NCI-H2196 (cell line): ENCODE results near the gene NEK6.

Experiments used
- DNase-seq: peaks from one replicate; lab custom pipeline; 2025; ENCODE audit not compliant: unreplicated experiment; lab: John Stamatoyannopoulos, UW

NEK6 gene

GRCh38 chr9:124295159-124295794, 37.5 kb downstream of the NEK6 start:
- DNase-seq = no peak

- DNase-seq = no peak
Measured at GRCh38 chr9:124296094-124296493, 38.3 kb downstream of the NEK6 start.

GRCh38 chr9:124296796-124297550, 39.2 kb downstream of the NEK6 start:
- no peak for DNase-seq

GRCh38 chr9:124297551-124297901, 39.8 kb downstream of the NEK6 start:
- no peak for DNase-seq

GRCh38 chr9:124297915-124298645, 40.3 kb downstream of the NEK6 start:
- DNase-seq = no peak

- DNase-seq = no peak
Measured at GRCh38 chr9:124298646-124299235, 41.0 kb downstream of the NEK6 start.

- no peak for DNase-seq
Measured at GRCh38 chr9:124299515-124300090, 41.9 kb downstream of the NEK6 start.

- no peak for DNase-seq
Measured at GRCh38 chr9:124300312-124300711, 42.6 kb downstream of the NEK6 start.

- DNase-seq = no peak
Measured at GRCh38 chr9:124302921-124303320, 45.2 kb downstream of the NEK6 start.

- DNase-seq = no peak
Measured at GRCh38 chr9:124303762-124304161, 46.0 kb downstream of the NEK6 start.

GRCh38 chr9:124304285-124304684, 46.5 kb downstream of the NEK6 start:
- DNase-seq = no peak

GRCh38 chr9:124306098-124306735, 48.5 kb downstream of the NEK6 start:
- DNase-seq = no peak

- no peak for DNase-seq
Measured at GRCh38 chr9:124307379-124308030, 49.8 kb downstream of the NEK6 start.

- DNase-seq = no peak
Measured at GRCh38 chr9:124308606-124309491, 51.1 kb downstream of the NEK6 start.

- DNase-seq = no peak
Measured at GRCh38 chr9:124309667-124310084, 51.9 kb downstream of the NEK6 start.

- DNase-seq = no peak
Measured at GRCh38 chr9:124311283-124311682, 53.5 kb downstream of the NEK6 start.

GRCh38 chr9:124312290-124313265, 54.8 kb downstream of the NEK6 start:
- no peak for DNase-seq

GRCh38 chr9:124313940-124314339, 56.2 kb downstream of the NEK6 start:
- no peak for DNase-seq
